H7 (cell line): Measurements from ENCODE around the gene ZNF407. TPM values are rescaled to one million over a fixed set of nuclear protein-coding genes. Genes with fewer than 3 reads are reported as not detected.

Source experiments
- DNase-seq: peaks from one replicate; pipeline ENCODE4 v3.0.0; 2012
- H3K27me3 ChIP-seq: 2 replicates; pipeline ENCODE4 v1.6.0; 2011; ENCODE audit warnings: mild to moderate bottlenecking, low read length; ENCODE audit not compliant: control insufficient read depth, insufficient read depth
- H3K36me3 ChIP-seq: replicated peaks from 2 replicates; pipeline ENCODE4 v1.5.1; 2011; ENCODE audit warnings: low read length; ENCODE audit not compliant: control insufficient read depth, insufficient read depth
- H3K4me3 ChIP-seq: 2 replicates; pipeline ENCODE4 v1.5.1; 2011; ENCODE audit warnings: low read depth, mild to moderate bottlenecking, control low read depth, low read length, moderate library complexity; ENCODE audit not compliant: insufficient read depth
- total RNA-seq: library from RNA; depleted of rRNA; stranded (reverse); fragments of >200 nt; shearing (Covaris generic); gene quantifications from 2 replicates; pipeline ENCODE4 v1.2.3, GENCODE V29; 2014

The ZNF407 gene
- total RNA-seq, 1 experiment from 2014 or later = 2.9 TPM

- no peaks in the 10 kb centered on the region for H3K36me3 ChIP-seq
- no peak for DNase-seq
- no peaks in the 10 kb centered on the region for H3K27me3 ChIP-seq
- H3K4me3 ChIP-seq = no peak overlapping the region
These were observed 276.0 kb downstream of the ZNF407 start for GRCh38 chr18:74873629-74874028.

- DNase-seq = no peak
- no peaks in the 10 kb centered on the region for H3K27me3 ChIP-seq
- H3K4me3 ChIP-seq = no peak overlapping the region
- no peaks in the 10 kb centered on the region for H3K36me3 ChIP-seq
These were observed 276.7 kb downstream of the ZNF407 start for GRCh38 chr18:74874351-74874750.

GRCh38 chr18:74876630-74877243 is 279.1 kb downstream of the ZNF407 start:
- no peak for DNase-seq
- H3K27me3 ChIP-seq = no peaks in the 10 kb centered on the region
- H3K4me3 ChIP-seq = no peak overlapping the region
- no peaks in the 10 kb centered on the region for H3K36me3 ChIP-seq

- Histone ChIP-seq H3K27me3 (no peaks in the 10 kb centered on the region), H3K36me3 (no peaks in the 10 kb centered on the region), H3K4me3 (no peak overlapping the region)
- no peak for DNase-seq
These were observed 280.6 kb downstream of the ZNF407 start for GRCh38 chr18:74878267-74878666.

- no peak for DNase-seq
- Histone ChIP-seq H3K4me3 (no peak overlapping the region), H3K36me3 (no peaks in the 10 kb centered on the region), H3K27me3 (no peaks in the 10 kb centered on the region)
These were observed 283.1 kb downstream of the ZNF407 start for GRCh38 chr18:74880706-74881278.

- Histone ChIP-seq H3K27me3 (no peaks in the 10 kb centered on the region), H3K36me3 (no peaks in the 10 kb centered on the region), H3K4me3 (no peak overlapping the region)
- no peak for DNase-seq
These were observed 294.5 kb downstream of the ZNF407 start for GRCh38 chr18:74892066-74892627.

GRCh38 chr18:74895686-74896085 is 298.0 kb downstream of the ZNF407 start:
- Histone ChIP-seq H3K4me3 (no peak overlapping the region), H3K27me3 (no peaks in the 10 kb centered on the region), H3K36me3 (no peaks in the 10 kb centered on the region)
- DNase-seq = no peak

- no peak overlapping the region for H3K4me3 ChIP-seq
- no peaks in the 10 kb centered on the region for H3K27me3 ChIP-seq
- H3K36me3 ChIP-seq = no peaks in the 10 kb centered on the region
- DNase-seq = peak; percentile 40
These were observed 298.8 kb downstream of the ZNF407 start for GRCh38 chr18:74896390-74896991.

GRCh38 chr18:74897971-74898657 is 300.4 kb downstream of the ZNF407 start:
- H3K36me3 ChIP-seq = no peaks in the 10 kb centered on the region
- no peaks in the 10 kb centered on the region for H3K27me3 ChIP-seq
- DNase-seq = no peak
- no peak overlapping the region for H3K4me3 ChIP-seq

GRCh38 chr18:74898965-74899364 is 301.3 kb downstream of the ZNF407 start:
- Histone ChIP-seq H3K27me3 (no peaks in the 10 kb centered on the region), H3K4me3 (no peak overlapping the region), H3K36me3 (no peaks in the 10 kb centered on the region)
- no peak for DNase-seq

- H3K4me3 ChIP-seq = no peak overlapping the region
- no peak for DNase-seq
- no peaks in the 10 kb centered on the region for H3K36me3 ChIP-seq
- H3K27me3 ChIP-seq = no peaks in the 10 kb centered on the region
These were observed 301.9 kb downstream of the ZNF407 start for GRCh38 chr18:74899554-74899953.

- Histone ChIP-seq H3K27me3 (no peaks in the 10 kb centered on the region), H3K4me3 (no peak overlapping the region), H3K36me3 (no peaks in the 10 kb centered on the region)
- DNase-seq = no peak
These were observed 303.9 kb downstream of the ZNF407 start for GRCh38 chr18:74901362-74902146.

- H3K27me3 ChIP-seq = no peaks in the 10 kb centered on the region
- no peaks in the 10 kb centered on the region for H3K36me3 ChIP-seq
- H3K4me3 ChIP-seq = no peak overlapping the region
- DNase-seq = no peak
These were observed 304.4 kb downstream of the ZNF407 start for GRCh38 chr18:74902147-74902455.

GRCh38 chr18:74905247-74905646 is 307.6 kb downstream of the ZNF407 start:
- Histone ChIP-seq H3K36me3 (no peaks in the 10 kb centered on the region), H3K4me3 (no peak overlapping the region)
- no peak for DNase-seq

More at GRCh38 chr18:74905247-74905646, 307.6 kb downstream of the ZNF407 start:
- no peaks in the 10 kb centered on the region for H3K27me3 ChIP-seq
